ENCODE measurements around the gene MYH10.

MYH10 gene

DNA sequence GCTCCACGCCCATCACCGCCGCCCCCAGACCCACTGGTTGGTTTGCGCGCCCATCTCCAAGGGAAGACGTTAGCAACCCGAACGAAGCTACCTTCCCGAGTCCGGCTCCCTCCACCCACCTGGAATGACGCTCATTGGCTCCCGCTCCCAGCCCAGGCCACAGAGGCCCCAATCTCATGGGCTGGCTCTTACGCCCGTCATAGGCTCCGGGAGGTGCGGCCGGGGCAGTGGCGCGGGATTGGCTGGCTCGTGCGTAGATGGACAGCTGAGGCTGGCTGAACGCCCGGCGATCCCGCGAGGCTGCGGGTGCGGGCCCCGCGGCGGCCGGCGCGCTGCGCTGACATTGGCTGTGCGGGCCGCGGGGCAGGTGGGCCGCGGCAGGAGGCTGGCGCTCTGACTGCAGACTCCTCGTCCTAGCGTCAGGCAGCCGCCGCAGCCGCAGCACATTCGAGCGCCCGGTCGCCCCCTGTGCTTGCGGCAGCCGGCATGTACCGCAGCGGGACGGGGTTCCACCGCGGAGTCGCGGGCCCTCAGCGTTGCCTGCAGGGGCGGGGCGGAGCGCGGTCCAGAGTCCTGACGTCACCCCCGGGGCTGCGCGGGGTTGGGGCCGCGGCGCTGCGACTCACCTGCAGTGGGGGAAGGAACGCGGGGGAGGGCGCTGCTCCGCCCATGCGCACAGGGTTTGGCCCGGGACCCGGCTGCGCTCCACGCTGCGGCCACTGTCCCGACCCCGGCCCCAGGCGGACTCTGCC lies 453 bp upstream of the MYH10 start:
- ATAC-seq, result peak; percentile 96
- TF ChIP-seq ZFP3 (CRISPR knock-in tag; IDR thresholded peaks at IDR 0.05) (0 out of 2 replicates have a peak, but pooled peaks have one; percentile 57), SNAI2 (CRISPR knock-in tag; IDR thresholded peaks at IDR 0.05) (peak; percentile 25; the same call in 1 of the 2 replicates), TCF4 (CRISPR knock-in tag; IDR thresholded peaks at IDR 0.05; ENCODE audit: borderline replicate concordance) (no peak)
- TF ChIP-seq, protein P1, sequence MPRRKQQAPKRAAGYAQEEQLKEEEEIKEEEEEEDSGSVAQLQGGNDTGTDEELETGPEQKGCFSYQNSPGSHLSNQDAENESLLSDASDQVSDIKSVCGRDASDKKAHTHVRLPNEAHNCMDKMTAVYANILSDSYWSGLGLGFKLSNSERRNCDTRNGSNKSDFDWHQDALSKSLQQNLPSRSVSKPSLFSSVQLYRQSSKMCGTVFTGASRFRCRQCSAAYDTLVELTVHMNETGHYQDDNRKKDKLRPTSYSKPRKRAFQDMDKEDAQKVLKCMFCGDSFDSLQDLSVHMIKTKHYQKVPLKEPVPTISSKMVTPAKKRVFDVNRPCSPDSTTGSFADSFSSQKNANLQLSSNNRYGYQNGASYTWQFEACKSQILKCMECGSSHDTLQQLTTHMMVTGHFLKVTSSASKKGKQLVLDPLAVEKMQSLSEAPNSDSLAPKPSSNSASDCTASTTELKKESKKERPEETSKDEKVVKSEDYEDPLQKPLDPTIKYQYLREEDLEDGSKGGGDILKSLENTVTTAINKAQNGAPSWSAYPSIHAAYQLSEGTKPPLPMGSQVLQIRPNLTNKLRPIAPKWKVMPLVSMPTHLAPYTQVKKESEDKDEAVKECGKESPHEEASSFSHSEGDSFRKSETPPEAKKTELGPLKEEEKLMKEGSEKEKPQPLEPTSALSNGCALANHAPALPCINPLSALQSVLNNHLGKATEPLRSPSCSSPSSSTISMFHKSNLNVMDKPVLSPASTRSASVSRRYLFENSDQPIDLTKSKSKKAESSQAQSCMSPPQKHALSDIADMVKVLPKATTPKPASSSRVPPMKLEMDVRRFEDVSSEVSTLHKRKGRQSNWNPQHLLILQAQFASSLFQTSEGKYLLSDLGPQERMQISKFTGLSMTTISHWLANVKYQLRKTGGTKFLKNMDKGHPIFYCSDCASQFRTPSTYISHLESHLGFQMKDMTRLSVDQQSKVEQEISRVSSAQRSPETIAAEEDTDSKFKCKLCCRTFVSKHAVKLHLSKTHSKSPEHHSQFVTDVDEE (CRISPR knock-in tag; IDR thresholded peaks at IDR 0.05), result peak; percentile 90

DNA sequence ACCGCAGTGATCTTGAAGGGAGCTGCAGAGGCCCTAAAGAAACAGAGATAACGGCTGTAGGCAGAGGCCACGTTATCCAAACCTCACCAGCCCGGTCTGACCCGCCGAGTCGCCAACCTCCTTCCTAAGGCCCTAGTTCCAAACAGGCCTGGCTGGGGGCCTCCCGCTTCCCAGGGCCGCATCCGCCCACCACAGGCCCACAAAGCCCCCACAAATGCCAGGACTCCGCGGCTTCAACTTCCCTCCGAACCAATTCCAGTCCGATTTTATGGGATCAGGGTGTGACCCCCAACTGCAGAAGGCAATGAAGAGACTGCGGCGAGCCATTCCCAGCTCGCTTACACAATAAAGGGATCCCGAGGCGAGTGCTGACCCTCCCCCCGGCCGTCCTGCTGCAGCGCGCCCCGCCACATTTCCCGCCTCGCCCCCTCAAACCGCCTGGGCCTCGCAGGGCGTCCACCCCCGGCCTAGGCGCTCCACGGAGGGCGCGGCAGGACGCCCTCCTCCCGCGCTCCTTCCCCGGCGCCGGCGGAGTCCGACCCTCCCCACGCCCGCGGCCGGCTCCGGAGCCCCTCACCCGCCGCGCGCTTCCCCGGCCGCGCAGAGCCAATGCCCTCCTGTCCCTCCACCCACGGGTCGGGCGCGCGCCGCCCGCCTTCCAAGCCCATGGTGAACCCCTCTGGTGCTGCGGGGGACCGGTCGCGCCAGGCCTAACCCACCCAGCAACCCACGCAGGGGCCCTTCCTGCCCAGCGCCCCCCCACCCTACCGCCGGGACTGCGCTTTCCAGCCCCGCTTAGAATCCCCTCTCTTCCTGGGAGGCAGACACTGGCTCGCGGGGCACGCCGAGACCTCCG lies 926 bp downstream of the MYH10 start:
- ATAC-seq, result peak; percentile 15
- TF ChIP-seq CSDC2 (CRISPR knock-in tag; IDR thresholded peaks at IDR 0.05), result no peak
- TF ChIP-seq ZC3H10 (CRISPR knock-in tag; IDR thresholded peaks at IDR 0.05), result no peak
- TF ChIP-seq, protein P1 (CRISPR knock-in tag; IDR thresholded peaks at IDR 0.05), result no peak
- TF ChIP-seq GLIS3 (CRISPR knock-in tag; IDR thresholded peaks at IDR 0.05), result no peak
- no peak for TF ChIP-seq ZFP30 (CRISPR knock-in tag; IDR thresholded peaks at IDR 0.05)
- no peak for TF ChIP-seq RARB (CRISPR knock-in tag; IDR thresholded peaks at IDR 0.05)

DNA sequence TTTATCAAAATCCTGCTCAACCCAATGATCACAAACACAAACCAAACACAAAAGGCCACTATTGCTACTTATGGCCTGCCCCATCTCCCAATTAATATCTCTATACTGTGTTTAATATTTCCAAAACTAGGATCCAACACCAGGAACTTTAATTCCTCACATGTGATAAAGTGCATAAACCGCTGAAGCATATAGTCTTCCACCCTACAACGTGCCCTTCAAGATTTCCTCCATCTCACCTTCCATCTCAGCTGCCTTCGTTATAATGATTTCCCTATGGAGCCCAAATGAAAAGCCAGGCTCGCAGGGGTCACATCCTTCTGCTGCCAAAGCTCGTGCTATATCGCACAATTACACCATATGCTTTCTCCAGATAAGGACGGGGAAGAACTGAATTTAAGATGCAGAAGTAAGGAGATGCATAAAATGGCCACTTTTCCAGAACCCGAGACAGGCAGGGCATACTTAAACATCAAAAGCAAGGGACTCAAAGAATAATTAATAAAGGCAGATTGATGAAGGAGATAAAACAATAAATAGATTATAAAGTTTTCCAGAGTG lies 1.8 kb downstream of the MYH10 start:
- ATAC-seq, result no peak
- TF ChIP-seq TCF4 (CRISPR knock-in tag; IDR thresholded peaks at IDR 0.05; ENCODE audit: borderline replicate concordance), result 0 out of 2 replicates have a peak, but pooled peaks have one; percentile 16
- TF ChIP-seq, protein P1 (CRISPR knock-in tag; IDR thresholded peaks at IDR 0.05), result no peak

DNA sequence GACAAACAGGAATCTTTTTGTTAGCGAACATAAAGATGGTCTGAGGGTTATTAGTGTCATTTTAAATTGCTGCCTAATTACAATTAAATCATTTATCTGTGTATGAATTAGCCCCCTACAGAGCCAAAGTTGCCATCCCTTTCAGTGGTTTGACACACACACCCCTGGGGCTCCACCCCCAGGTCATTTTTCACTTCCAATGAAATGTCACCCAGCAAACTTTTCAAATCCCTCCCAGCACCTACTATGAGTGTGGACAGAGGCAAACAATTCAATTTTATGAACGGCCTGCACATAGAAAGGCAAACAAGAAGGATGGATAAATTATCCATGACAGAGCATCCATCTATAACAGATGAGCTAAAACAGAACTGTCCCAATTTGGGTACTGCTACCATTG lies 2.4 kb downstream of the MYH10 start:
- TF ChIP-seq GLIS3 (CRISPR knock-in tag; IDR thresholded peaks at IDR 0.05) (no peak), ZFP3 (CRISPR knock-in tag; IDR thresholded peaks at IDR 0.05) (no peak), RARB (CRISPR knock-in tag; IDR thresholded peaks at IDR 0.05) (no peak), ISL1 (CRISPR knock-in tag; IDR thresholded peaks at IDR 0.05) (no peak), PPARA (CRISPR knock-in tag; IDR thresholded peaks at IDR 0.05; ENCODE audit: borderline replicate concordance) (no peak), OSR1 (CRISPR knock-in tag; IDR thresholded peaks at IDR 0.05) (no peak), ARNTL (CRISPR knock-in tag; IDR thresholded peaks at IDR 0.05; ENCODE audit: borderline replicate concordance, low read depth) (no peak), CSDC2 (CRISPR knock-in tag; IDR thresholded peaks at IDR 0.05) (no peak), ZNF565 (CRISPR knock-in tag; conservative IDR thresholded peaks at IDR 0.05; ENCODE audit: low read depth) (no peak), ZNF8 (CRISPR knock-in tag; IDR thresholded peaks at IDR 0.05) (no peak), ZNF70 (CRISPR knock-in tag; IDR thresholded peaks at IDR 0.05) (no peak), SNAI2 (CRISPR knock-in tag; IDR thresholded peaks at IDR 0.05) (no peak)
- TF ChIP-seq, protein P2, sequence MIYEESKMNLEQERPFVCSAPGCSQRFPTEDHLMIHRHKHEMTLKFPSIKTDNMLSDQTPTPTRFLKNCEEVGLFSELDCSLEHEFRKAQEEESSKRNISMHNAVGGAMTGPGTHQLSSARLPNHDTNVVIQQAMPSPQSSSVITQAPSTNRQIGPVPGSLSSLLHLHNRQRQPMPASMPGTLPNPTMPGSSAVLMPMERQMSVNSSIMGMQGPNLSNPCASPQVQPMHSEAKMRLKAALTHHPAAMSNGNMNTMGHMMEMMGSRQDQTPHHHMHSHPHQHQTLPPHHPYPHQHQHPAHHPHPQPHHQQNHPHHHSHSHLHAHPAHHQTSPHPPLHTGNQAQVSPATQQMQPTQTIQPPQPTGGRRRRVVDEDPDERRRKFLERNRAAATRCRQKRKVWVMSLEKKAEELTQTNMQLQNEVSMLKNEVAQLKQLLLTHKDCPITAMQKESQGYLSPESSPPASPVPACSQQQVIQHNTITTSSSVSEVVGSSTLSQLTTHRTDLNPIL (CRISPR knock-in tag; IDR thresholded peaks at IDR 0.05; ENCODE audit: low read depth), result no peak
- TF ChIP-seq, protein P1 (CRISPR knock-in tag; IDR thresholded peaks at IDR 0.05), result no peak
- no peak for ATAC-seq
